Spleen (tissue), 11 donors: ENCODE results near the gene SHISA9. TPM values are rescaled to one million over a fixed set of nuclear protein-coding genes. Genes with fewer than 3 reads are reported as not detected.

Experiments used
- DNase-seq: peaks from one replicate; pipeline ENCODE4 v3.0.0-alpha.2; 2020
- H3K27ac ChIP-seq, 8 donors: fragments of 200-600 bp; sonication (generic) in 7 of 8; 1 replicate in 4 of 8; 2 replicates in 4 of 8; pipeline versions ENCODE4 v1.5.0 to v1.8.0; 2016 to 2021; ENCODE audit warnings: inconsistent platforms in 4 of 8, mild to moderate bottlenecking in 4 of 8, moderate library complexity in 1 of 8
- H3K27me3 ChIP-seq, 7 donors: fragments of 200-600 bp; sonication (generic) in 6 of 7; replicated peaks in 1 of 7; 1 replicate in 4 of 7; 2 replicates in 3 of 7; pipeline versions ENCODE4 v1.5.0 to v1.8.0; 2016 to 2021; ENCODE audit warnings: inconsistent platforms in 3 of 7, mild to moderate bottlenecking in 1 of 7
- H3K36me3 ChIP-seq, 6 donors: fragments of 200-600 bp; sonication (generic) in 5 of 6; 1 replicate in 4 of 6; 2 replicates in 2 of 6; pipeline versions ENCODE4 v1.5.0 to v1.8.0; 2016 to 2021; ENCODE audit warnings: inconsistent platforms in 2 of 6
- H3K4me1 ChIP-seq, 6 donors: fragments of 200-600 bp; sonication (generic) in 5 of 6; 1 replicate in 3 of 6; 2 replicates in 3 of 6; pipeline versions ENCODE4 v1.5.0 to v1.8.0; 2016 to 2021; ENCODE audit warnings: inconsistent platforms in 3 of 6
- H3K4me3 ChIP-seq, 8 donors: fragments of 200-600 bp; sonication (generic) in 7 of 8; 1 replicate in 4 of 8; 2 replicates in 4 of 8; pipeline versions ENCODE4 v1.5.0 to v1.8.0; 2016 to 2021; ENCODE audit warnings: inconsistent platforms in 4 of 8, mild to moderate bottlenecking in 4 of 8, moderate library complexity in 2 of 8
- H3K9me3 ChIP-seq, 8 donors: fragments of 200-600 bp; sonication (generic) in 7 of 8; 1 replicate in 4 of 8; 2 replicates in 4 of 8; pipeline versions ENCODE4 v1.5.0 to v1.8.0; 2016 to 2021; ENCODE audit warnings: inconsistent platforms in 4 of 8
- CTCF ChIP-seq, 11 experiments: fragments of 200-600 bp in 7 of 11; fragments of 450-650 bp in 4 of 11; sonication (generic) in 4 of 11; IDR thresholded peaks in 8 of 11; conservative IDR thresholded peaks in 3 of 11; 1 replicate in 7 of 11; 2 replicates in 4 of 11; pipeline versions ENCODE4 v1.4.0 to v1.8.0; 2016 to 2021; ENCODE audit warnings: antibody characterized with exemption in 11 of 11, inconsistent platforms in 4 of 11, mild to moderate bottlenecking in 1 of 11
- POLR2A ChIP-seq, 3 donors: fragments of 450-650 bp; IDR thresholded peaks; one replicate each; pipeline ENCODE4 v1.5.1; 2017; ENCODE audit warnings: antibody characterized with exemption in 3 of 3, mild to moderate bottlenecking in 1 of 3
- POLR2AphosphoS5 ChIP-seq, 3 donors: sonication (generic); formaldehyde crosslinking; IDR thresholded peaks; one replicate each; pipeline ENCODE4 v1.5.1; 2017; ENCODE audit warnings: antibody characterized with exemption in 3 of 3
- WGBS, 5 donors: extraction: QIAGEN DNeasy Blood & Tissue Kit in 3 of 5; methylation state at CpG; one replicate each; pipeline versions ENCODE4 v1.1.5 to v1.1.7; 2013 to 2018; 5-methylcytosine and 5-hydroxymethylcytosine counted together
- intact Hi-C: fragments of 100-400 bp; cut with DNase I; formaldehyde crosslinking; loops from one replicate; pipeline ENCODE4 v1.15.0; 2023; ENCODE audit warnings: low total_unique reads
- polyA plus RNA-seq, 3 donors: library from polyadenylated mRNA; stranded (reverse); fragments of 200-250 nt; gene quantifications; one replicate each; pipeline ENCODE4 v1.2.1, GENCODE V29; 2013
- total RNA-seq, 7 donors: library from RNA; depleted of rRNA in 3 of 7; stranded (reverse); fragments of >200 nt in 3 of 7; fragmentation: NEBNext Ultra II Directional in 4 of 7; extraction: Animal tissue kit (Norgen Biotek cat#: 25700) in 4 of 7; gene quantifications; one replicate each; pipeline versions ENCODE4 v1.1.0 to v1.2.1, GENCODE V29; 2016 to 2021
- donor health status: healthy with polysubstance abuse.
- donor health status: DM: no; HTN: no; CAD: no; lungs with moderate emphysema.
- donor health status: DM: no; HTN: no; CAD: no.
- donor health status: Bipolar disorder and iron deficiency.
- donor health status: healthy.
- donor health status: DM: no; HTN: no; CAD: no.
- donor health status: DM: yes; HTN: yes; CAD: no.

Gene SHISA9
- total and polyA plus RNA-seq, 10 donors = 0.02 to 0.17 (median 0.05) TPM; not detected in 4

- Histone ChIP-seq H3K27ac (no peak overlapping the region), H3K4me1 (no peaks in the 10 kb centered on the region), H3K9me3 (peaks cover 0 to 12% (median 2%) of the 10 kb centered on the region in 8 donors), H3K36me3 (no peaks in the 10 kb centered on the region), H3K27me3 (no peaks in the 10 kb centered on the region), H3K4me3 (no peak overlapping the region)
- intact Hi-C loops = no loop called here
- DNase-seq = no peak
- no peak for TF ChIP-seq POLR2AphosphoS5 (IDR thresholded peaks at IDR 0.05)
- TF ChIP-seq POLR2A (IDR thresholded peaks at IDR 0.05) = no peak
- no peak for TF ChIP-seq CTCF (IDR thresholded peaks at IDR 0.05 in 8 of 11, conservative IDR thresholded peaks at IDR 0.05 in 3 of 11)
- 76 to 96% (median 93%) methylated on average over 5 of the region's 5 CpGs for WGBS, 5 donors
Measured at GRCh38 chr16:13118091-13118490, 216.7 kb downstream of the SHISA9 start.

GRCh38 chr16:13120091-13120490 is 218.7 kb downstream of the SHISA9 start:
- H3K9me3 ChIP-seq = peaks cover 0 to 6% (median 4%) of the 10 kb centered on the region in 8 donors
- no peaks in the 10 kb centered on the region for H3K4me1 ChIP-seq
- DNase-seq = no peak
- no peaks in the 10 kb centered on the region for H3K36me3 ChIP-seq
- no peak overlapping the region for H3K27ac ChIP-seq
- no peak overlapping the region for H3K4me3 ChIP-seq
- 51 to 58% (median 55%) methylated on average over 6 of the region's 6 CpGs for WGBS, 5 donors
- no peaks in the 10 kb centered on the region for H3K27me3 ChIP-seq
- intact Hi-C loops = no loop called here
- TF ChIP-seq CTCF (IDR thresholded peaks at IDR 0.05 in 8 of 11, conservative IDR thresholded peaks at IDR 0.05 in 3 of 11) = no peak

GRCh38 chr16:13120557-13120956 is 219.2 kb downstream of the SHISA9 start:
- no peak for DNase-seq
- Histone ChIP-seq H3K4me1 (no peaks in the 10 kb centered on the region), H3K4me3 (no peak overlapping the region), H3K27ac (no peak overlapping the region), H3K36me3 (no peaks in the 10 kb centered on the region), H3K27me3 (no peaks in the 10 kb centered on the region), H3K9me3 (peaks cover 0 to 5% (median under 1%) of the 10 kb centered on the region in 8 donors)
- intact Hi-C loops = no loop called here
- WGBS, 5 donors = 55 to 60% (median 57%) methylated on average over 4 of the region's 4 CpGs
- TF ChIP-seq POLR2A (IDR thresholded peaks at IDR 0.05) (no peak), CTCF (IDR thresholded peaks at IDR 0.05 in 8 of 11, conservative IDR thresholded peaks at IDR 0.05 in 3 of 11) (no peak), POLR2AphosphoS5 (IDR thresholded peaks at IDR 0.05) (no peak)

GRCh38 chr16:13123991-13124390 is 222.6 kb downstream of the SHISA9 start:
- no peaks in the 10 kb centered on the region for H3K4me1 ChIP-seq
- H3K4me3 ChIP-seq = no peak overlapping the region
- 85 to 94% (median 90%) methylated on average over 3 of the region's 3 CpGs for WGBS, 5 donors
- no peak for DNase-seq
- TF ChIP-seq POLR2AphosphoS5 (IDR thresholded peaks at IDR 0.05) (no peak), CTCF (IDR thresholded peaks at IDR 0.05 in 8 of 11, conservative IDR thresholded peaks at IDR 0.05 in 3 of 11) (no peak), POLR2A (IDR thresholded peaks at IDR 0.05) (no peak)
- H3K36me3 ChIP-seq = no peaks in the 10 kb centered on the region
- no peaks in the 10 kb centered on the region for H3K27me3 ChIP-seq
- no peak overlapping the region for H3K27ac ChIP-seq
- H3K9me3 ChIP-seq = peaks cover 0 to 11% (median 0%) of the 10 kb centered on the region in 8 donors
- intact Hi-C loops = no loop called here
